Loucy (cell line): ENCODE data around the gene GRAMD2A.

ENCODE experiments used
- EZH2phosphoT487 ChIP-seq: fragments of 200-600 bp; IDR thresholded peaks from 2 replicates; pipeline ENCODE4 v1.6.1; 2018; ENCODE audit warnings: antibody characterized with exemption, mild to moderate bottlenecking, moderate library complexity, borderline replicate concordance
- TF ChIP-seq, protein P1 (sequence below): fragments of 200-600 bp; sonication (generic); conservative IDR thresholded peaks from 2 replicates; pipeline ENCODE4 v1.5.1; 2014; ENCODE audit warnings: mild to moderate bottlenecking, antibody characterized with exemption, low read length

DNA sequence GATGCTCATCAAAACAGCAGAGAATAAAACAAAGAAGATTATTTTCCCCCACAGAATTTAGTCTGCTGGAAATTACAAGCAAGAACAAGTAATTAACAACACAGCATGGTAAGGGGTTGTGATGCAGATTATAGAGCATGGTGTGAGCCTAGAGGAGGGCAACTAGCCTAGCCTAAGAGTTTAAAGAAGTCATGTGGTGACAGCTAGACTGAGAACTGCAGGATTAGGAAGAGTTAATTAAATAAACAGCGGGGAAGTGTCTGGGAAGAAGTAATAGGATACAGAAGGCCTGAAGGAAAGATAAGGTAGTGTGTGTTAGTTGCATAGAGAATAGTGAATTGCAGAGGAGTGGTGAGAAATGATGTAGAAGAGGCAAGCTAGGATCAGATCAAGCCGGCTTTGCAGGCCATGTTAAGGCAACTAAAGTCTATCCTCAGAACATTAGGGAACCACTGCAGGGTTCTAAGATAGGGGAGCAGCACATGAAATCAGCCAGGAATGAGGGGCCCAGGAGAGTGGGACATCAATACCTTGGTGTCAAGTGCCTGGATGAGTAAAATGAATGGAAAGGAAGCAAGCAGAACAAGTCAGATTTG is 45.3 kb upstream of the GRAMD2A start:
- TF ChIP-seq, protein P1, sequence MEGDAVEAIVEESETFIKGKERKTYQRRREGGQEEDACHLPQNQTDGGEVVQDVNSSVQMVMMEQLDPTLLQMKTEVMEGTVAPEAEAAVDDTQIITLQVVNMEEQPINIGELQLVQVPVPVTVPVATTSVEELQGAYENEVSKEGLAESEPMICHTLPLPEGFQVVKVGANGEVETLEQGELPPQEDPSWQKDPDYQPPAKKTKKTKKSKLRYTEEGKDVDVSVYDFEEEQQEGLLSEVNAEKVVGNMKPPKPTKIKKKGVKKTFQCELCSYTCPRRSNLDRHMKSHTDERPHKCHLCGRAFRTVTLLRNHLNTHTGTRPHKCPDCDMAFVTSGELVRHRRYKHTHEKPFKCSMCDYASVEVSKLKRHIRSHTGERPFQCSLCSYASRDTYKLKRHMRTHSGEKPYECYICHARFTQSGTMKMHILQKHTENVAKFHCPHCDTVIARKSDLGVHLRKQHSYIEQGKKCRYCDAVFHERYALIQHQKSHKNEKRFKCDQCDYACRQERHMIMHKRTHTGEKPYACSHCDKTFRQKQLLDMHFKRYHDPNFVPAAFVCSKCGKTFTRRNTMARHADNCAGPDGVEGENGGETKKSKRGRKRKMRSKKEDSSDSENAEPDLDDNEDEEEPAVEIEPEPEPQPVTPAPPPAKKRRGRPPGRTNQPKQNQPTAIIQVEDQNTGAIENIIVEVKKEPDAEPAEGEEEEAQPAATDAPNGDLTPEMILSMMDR, result no peak
- TF ChIP-seq EZH2phosphoT487, result no peak
